ENCODE measurements around the gene TRIP4.
A peak's percentile ranks its signal among the peaks of the same experiment; 100 is the strongest.
"Not testable (repeated sequence)": the region's sequence is repeated elsewhere in the genome, so short reads cannot be mapped to it uniquely, and the experiment has no call there.

Gene TRIP4

DNA sequence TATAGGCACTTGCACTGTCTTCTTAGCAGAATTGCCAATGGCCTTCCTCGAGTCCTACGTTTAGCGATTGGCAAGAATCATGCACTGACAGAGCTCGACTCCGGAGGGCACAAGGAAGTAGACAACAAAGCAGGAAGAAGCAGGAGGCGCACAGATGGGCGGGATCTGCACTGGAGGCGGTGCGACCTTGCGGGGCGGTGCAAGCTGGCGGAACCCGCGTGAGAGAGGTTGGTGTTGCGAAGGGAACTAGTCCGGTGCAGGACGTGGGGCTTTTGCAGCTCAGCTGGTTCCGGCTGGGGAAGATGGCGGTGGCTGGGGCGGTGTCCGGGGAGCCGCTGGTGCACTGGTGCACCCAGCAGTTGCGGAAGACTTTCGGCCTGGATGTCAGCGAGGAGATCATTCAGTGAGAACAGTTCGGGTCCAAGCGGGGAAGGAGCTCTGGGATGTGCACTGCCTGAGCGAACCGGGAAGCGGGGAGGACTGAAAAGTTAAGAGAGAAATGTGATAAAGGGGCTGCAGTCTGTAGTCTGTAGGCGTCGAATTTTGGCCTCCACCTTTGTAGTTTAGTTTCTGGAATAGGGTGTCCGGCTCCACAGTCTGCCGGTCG is at the start of gene TRIP4:
Gene TRIP4, plus strand, starts transcription at position 275 of the 607 bp plus-strand sequence. Its CDS starts 28 bp downstream, at position 303.
- H3K27me3 ChIP-seq (ENCODE audit: control insufficient read depth, insufficient read depth, low read length) = no peaks in the 10 kb centered on the region
- peak within 1 kb of the TSS; percentile 81 for H3K9ac ChIP-seq (ENCODE audit: low read length)
- no peaks in the 10 kb centered on the region for H3K36me3 ChIP-seq (ENCODE audit: control insufficient read depth, insufficient read depth, low read length)

DNA sequence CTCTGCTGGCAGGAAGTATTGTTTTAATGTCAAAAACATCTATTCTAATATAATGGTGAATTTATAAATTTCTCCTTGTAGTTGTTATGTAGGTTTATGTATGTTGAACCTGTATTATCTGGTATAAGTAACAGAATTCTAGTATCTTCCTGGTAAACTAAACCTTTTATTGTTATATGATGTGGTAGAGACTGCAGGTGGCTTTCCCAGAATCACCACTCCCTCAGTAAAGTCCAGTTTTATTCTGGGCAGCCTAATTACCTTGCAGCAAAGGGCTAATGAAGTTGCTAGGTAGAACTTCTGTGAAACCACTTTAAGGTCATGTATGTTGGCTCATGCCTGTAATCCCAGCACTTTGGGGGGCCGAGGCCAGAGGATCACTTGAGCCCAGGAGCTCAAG is 47.3 kb upstream of the TRIP4 start:
- H3K4me3 ChIP-seq (ENCODE audit: low read length) = no peak overlapping the region
- H3K36me3 ChIP-seq (ENCODE audit: control insufficient read depth, insufficient read depth, low read length) = no peaks in the 10 kb centered on the region
- no peak overlapping the region for H3K27ac ChIP-seq (ENCODE audit: low read depth, low read length)
- H3K4me1 ChIP-seq (ENCODE audit: control insufficient read depth, insufficient read depth, low read length) = no peaks in the 10 kb centered on the region
- H3K9ac ChIP-seq (ENCODE audit: low read length) = no peak overlapping the region
- H3K27me3 ChIP-seq (ENCODE audit: control insufficient read depth, insufficient read depth, low read length) = no peaks in the 10 kb centered on the region

More for the DNA sequence above, at the start of gene TRIP4:
- H3K27ac ChIP-seq (ENCODE audit: low read depth, low read length) = peak within 1 kb of the TSS; percentile 73
- peak within 1 kb of the TSS; percentile 97 for H3K4me3 ChIP-seq (ENCODE audit: low read length)
- peaks cover 4% of the 10 kb centered on the region for H3K4me1 ChIP-seq (ENCODE audit: control insufficient read depth, insufficient read depth, low read length)

DNA sequence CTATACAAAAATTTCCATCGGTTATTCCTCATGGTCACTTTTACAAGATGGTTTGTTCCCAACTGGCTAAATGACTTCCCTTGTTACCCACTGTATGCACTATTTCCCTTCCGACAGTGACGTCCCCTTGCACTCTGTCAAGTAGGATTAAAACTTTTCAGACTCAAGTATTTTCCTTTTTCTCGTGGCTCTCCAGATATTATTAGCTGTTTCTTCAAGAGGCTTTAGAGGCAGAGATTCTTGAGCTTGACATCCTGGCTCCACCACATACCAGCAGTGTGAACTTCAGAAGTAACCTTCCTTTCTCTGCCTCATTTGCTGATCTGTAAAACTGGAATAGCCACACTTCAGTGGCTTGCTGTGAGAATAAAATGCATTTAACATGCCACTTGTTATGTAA is 45.7 kb upstream of the TRIP4 start:
- Histone ChIP-seq H3K36me3 (ENCODE audit: control insufficient read depth, insufficient read depth, low read length) (no peaks in the 10 kb centered on the region), H3K4me1 (ENCODE audit: control insufficient read depth, insufficient read depth, low read length) (no peaks in the 10 kb centered on the region), H3K27me3 (ENCODE audit: control insufficient read depth, insufficient read depth, low read length) (no peaks in the 10 kb centered on the region), H3K4me3 (ENCODE audit: low read length) (no peak overlapping the region), H3K9ac (ENCODE audit: low read length) (no peak overlapping the region), H3K27ac (ENCODE audit: low read depth, low read length) (no peak overlapping the region)

DNA sequence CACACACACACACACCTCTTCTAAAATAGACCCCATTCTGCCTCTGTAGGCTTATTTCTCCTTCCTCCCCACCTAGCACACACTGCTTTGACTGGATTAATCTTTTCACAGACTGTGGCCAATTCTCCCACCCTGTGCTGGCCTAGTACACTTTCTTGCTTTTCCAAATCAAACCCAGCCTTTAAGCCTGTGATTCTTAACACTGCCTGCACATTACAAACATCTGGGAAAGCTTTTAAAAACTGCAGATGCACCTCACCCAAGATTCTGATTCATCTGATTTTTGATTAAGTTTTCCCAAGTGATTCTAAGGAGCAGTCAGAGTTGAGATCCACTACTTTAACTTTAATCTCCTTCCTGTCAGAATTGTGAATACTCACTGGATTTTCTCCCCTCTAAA is 44.4 kb upstream of the TRIP4 start:
- H3K27me3 ChIP-seq (ENCODE audit: control insufficient read depth, insufficient read depth, low read length) = no peaks in the 10 kb centered on the region

DNA sequence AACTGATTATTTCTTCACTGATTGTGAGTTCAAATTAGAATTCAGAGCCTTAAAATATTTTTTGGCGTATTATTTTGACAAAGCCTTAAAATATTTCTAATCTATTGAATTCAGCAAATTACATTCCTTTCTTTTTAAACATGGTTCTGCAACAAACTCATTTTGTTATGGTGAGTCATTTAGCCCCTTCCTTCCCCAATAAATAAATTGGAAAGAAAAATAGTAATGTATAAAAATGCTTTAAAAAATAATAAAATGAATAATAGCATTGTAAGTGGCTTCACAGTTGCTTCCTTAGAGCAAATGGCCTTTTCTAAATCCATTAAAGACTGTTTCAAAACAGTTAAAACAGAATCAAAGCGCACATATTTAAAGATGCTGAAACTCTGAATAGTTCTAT is 43.8 kb upstream of the TRIP4 start:
- Histone ChIP-seq H3K9ac (ENCODE audit: low read length) (no peak overlapping the region), H3K27me3 (ENCODE audit: control insufficient read depth, insufficient read depth, low read length) (no peaks in the 10 kb centered on the region), H3K36me3 (ENCODE audit: control insufficient read depth, insufficient read depth, low read length) (no peaks in the 10 kb centered on the region), H3K27ac (ENCODE audit: low read depth, low read length) (no peak overlapping the region), H3K4me3 (ENCODE audit: low read length) (no peak overlapping the region), H3K4me1 (ENCODE audit: control insufficient read depth, insufficient read depth, low read length) (no peaks in the 10 kb centered on the region)

More for the DNA sequence above, 44.4 kb upstream of the TRIP4 start:
- H3K36me3 ChIP-seq (ENCODE audit: control insufficient read depth, insufficient read depth, low read length) = no peaks in the 10 kb centered on the region
- no peak overlapping the region for H3K9ac ChIP-seq (ENCODE audit: low read length)
- no peak overlapping the region for H3K27ac ChIP-seq (ENCODE audit: low read depth, low read length)
- H3K4me1 ChIP-seq (ENCODE audit: control insufficient read depth, insufficient read depth, low read length) = no peaks in the 10 kb centered on the region
- H3K4me3 ChIP-seq (ENCODE audit: low read length) = no peak overlapping the region

DNA sequence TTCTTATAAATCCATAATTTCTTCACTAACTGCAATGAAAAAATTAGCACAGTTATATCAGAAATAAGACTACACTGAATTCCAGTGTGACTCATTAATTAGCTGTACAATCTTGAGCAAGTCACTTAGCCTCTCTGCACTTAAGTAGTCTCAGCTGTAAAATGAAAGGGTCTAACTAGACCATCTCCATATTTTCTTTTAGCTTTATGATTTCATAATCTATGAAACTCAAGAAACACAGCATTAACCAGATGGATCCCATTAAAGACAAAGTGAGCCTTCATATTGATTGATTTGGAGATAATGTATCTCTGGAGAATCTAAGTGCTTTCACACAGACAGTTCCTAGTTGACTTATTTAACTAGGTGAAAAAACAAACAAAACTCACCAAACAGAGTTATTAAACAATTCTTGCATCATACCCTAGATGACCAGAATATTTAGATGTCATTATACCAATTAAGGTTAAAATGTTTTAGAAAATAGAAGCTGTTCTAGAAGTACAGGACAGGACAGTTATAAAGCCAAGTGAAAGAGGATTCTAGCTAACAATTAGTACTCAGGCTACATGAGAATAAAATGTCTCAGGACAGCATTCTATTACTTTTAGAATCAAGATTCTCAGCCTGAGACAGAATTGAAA is 42.9 kb upstream of the TRIP4 start:
- Histone ChIP-seq H3K27ac (ENCODE audit: low read depth, low read length) (no peak overlapping the region), H3K27me3 (ENCODE audit: control insufficient read depth, insufficient read depth, low read length) (no peaks in the 10 kb centered on the region), H3K9ac (ENCODE audit: low read length) (no peak overlapping the region)

DNA sequence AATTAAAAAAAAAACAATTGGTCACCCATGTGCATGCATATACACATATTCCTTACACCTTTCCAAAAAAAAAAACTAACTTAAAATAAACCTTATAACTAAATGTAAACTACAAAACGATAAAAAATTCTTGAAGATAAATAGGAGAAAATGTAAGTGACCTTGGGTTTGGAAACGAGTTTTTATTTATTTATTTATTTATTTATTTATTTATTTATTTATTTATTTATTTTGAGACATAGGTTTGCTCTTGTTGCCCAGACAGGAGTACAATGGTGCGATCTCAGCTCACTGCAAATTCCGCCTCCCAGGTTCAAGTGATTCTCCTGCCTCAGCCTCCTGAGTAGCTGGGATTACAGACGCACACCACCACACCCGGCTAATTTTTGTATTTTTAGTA is 41.4 kb upstream of the TRIP4 start:
- H3K27me3 ChIP-seq (ENCODE audit: control insufficient read depth, insufficient read depth, low read length); H3K36me3 ChIP-seq (ENCODE audit: control insufficient read depth, insufficient read depth, low read length); H3K9ac ChIP-seq (ENCODE audit: low read length); H3K4me3 ChIP-seq (ENCODE audit: low read length); H3K4me1 ChIP-seq (ENCODE audit: control insufficient read depth, insufficient read depth, low read length); H3K27ac ChIP-seq (ENCODE audit: low read depth, low read length): not testable (repeated sequence)

More for the DNA sequence above, 42.9 kb upstream of the TRIP4 start:
- Histone ChIP-seq H3K4me1 (ENCODE audit: control insufficient read depth, insufficient read depth, low read length) (no peaks in the 10 kb centered on the region), H3K4me3 (ENCODE audit: low read length) (no peak overlapping the region), H3K36me3 (ENCODE audit: control insufficient read depth, insufficient read depth, low read length) (no peaks in the 10 kb centered on the region)

DNA sequence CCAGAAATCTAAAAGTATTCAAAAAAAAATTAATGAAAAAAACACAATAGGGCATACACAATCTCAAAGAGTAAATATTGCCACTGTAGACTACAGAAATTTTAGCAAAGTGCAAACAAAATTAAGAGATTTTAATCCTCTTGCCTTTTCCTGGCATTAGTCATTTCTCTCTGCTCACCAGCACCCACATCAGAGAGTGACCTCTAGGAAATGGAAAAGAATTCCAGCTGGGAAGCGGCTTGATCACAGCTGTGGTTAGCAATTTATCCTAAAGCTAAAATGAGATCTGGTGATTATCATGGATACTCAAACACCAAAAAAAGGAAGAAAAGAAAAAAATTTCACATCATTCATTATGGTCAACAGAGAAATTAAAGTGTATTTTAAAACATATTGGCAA is 39.2 kb upstream of the TRIP4 start:
- Histone ChIP-seq H3K36me3 (ENCODE audit: control insufficient read depth, insufficient read depth, low read length) (no peaks in the 10 kb centered on the region), H3K27me3 (ENCODE audit: control insufficient read depth, insufficient read depth, low read length) (no peaks in the 10 kb centered on the region), H3K4me3 (ENCODE audit: low read length) (no peak overlapping the region), H3K4me1 (ENCODE audit: control insufficient read depth, insufficient read depth, low read length) (no peaks in the 10 kb centered on the region), H3K9ac (ENCODE audit: low read length) (no peak overlapping the region), H3K27ac (ENCODE audit: low read depth, low read length) (no peak overlapping the region)

DNA sequence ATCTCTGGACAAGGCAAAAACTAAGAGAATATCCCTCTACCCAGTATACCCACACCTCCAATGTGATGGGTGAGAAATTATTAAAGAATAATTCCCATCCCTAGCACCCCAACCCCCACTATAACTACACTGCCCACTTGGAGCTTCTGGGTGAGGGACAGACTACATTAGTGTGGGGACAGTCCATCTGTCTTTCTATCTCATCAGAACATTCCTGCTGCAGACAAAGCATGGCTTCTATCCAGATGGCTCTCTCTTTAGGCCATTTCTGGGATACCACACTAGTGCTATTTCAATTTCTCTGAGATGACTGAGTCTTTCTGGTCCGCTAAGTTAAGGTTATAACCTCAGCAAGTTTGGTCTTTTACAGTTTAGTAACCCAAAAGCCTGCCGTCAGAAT is 38.3 kb upstream of the TRIP4 start:
- Histone ChIP-seq H3K27ac (ENCODE audit: low read depth, low read length) (no peak overlapping the region), H3K27me3 (ENCODE audit: control insufficient read depth, insufficient read depth, low read length) (no peaks in the 10 kb centered on the region), H3K9ac (ENCODE audit: low read length) (no peak overlapping the region), H3K4me3 (ENCODE audit: low read length) (no peak overlapping the region), H3K36me3 (ENCODE audit: control insufficient read depth, insufficient read depth, low read length) (no peaks in the 10 kb centered on the region), H3K4me1 (ENCODE audit: control insufficient read depth, insufficient read depth, low read length) (peaks cover under 1% of the 10 kb centered on the region)

DNA sequence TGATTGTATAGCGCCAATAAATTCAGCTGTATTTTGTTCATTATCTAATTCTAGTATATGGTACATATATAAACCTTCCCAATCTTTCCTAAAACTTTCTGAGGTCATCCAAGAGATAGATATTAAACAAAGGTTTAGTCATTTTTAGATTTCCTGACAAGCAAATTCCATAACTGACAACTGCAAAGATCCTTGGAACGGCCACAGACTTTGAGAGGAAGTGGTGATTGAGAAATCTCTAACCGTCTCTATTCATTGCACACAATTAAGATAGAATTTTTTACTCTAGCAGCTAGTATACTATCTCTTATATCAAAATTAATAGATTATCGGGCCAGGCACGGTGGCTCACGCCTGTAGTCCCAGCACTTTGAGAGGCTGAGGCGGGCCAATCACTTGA is 36.4 kb upstream of the TRIP4 start:
- H3K9ac ChIP-seq (ENCODE audit: low read length) = no peak overlapping the region
- peaks cover 8% of the 10 kb centered on the region for H3K4me1 ChIP-seq (ENCODE audit: control insufficient read depth, insufficient read depth, low read length)
- H3K36me3 ChIP-seq (ENCODE audit: control insufficient read depth, insufficient read depth, low read length) = no peaks in the 10 kb centered on the region
- H3K27ac ChIP-seq (ENCODE audit: low read depth, low read length) = no peak overlapping the region
- H3K4me3 ChIP-seq (ENCODE audit: low read length) = no peak overlapping the region
- H3K27me3 ChIP-seq (ENCODE audit: control insufficient read depth, insufficient read depth, low read length) = no peaks in the 10 kb centered on the region

DNA sequence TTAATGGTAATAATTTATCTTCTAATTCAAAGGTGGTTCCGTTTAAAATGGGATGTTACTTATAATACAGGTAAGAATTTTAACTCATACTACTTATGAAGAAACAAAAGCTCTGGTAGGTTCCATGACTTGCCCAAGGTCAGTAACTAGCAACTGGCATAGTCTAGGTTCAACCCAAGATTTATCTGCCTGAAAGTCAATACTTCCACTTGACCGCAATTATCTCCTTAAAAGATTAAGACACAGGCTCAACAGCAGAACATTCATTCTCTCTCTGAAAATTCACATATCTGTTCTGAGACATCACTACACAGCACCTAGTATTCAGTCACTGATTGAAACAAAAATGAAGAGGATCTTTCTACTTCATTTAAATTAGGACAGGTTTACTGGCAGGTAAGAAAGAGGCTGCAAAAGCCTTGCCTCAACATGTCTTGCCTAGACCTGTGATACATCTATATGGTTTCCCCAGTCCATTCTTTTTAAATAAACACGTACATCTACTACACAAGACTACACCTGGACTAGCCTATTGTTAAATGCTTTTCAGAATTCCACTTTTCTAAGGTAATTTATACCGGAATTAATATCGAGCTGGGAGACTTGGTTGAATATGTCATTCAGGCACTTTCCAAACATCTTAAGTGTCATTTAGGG is 32.8 kb upstream of the TRIP4 start:
- H3K4me3 ChIP-seq (ENCODE audit: low read length) = peak overlapping the region; percentile 89
- H3K27me3 ChIP-seq (ENCODE audit: control insufficient read depth, insufficient read depth, low read length) = no peaks in the 10 kb centered on the region
- H3K27ac ChIP-seq (ENCODE audit: low read depth, low read length) = no peak overlapping the region
- H3K4me1 ChIP-seq (ENCODE audit: control insufficient read depth, insufficient read depth, low read length) = peaks cover 11% of the 10 kb centered on the region
- no peak overlapping the region for H3K9ac ChIP-seq (ENCODE audit: low read length)
- H3K36me3 ChIP-seq (ENCODE audit: control insufficient read depth, insufficient read depth, low read length) = no peaks in the 10 kb centered on the region

DNA sequence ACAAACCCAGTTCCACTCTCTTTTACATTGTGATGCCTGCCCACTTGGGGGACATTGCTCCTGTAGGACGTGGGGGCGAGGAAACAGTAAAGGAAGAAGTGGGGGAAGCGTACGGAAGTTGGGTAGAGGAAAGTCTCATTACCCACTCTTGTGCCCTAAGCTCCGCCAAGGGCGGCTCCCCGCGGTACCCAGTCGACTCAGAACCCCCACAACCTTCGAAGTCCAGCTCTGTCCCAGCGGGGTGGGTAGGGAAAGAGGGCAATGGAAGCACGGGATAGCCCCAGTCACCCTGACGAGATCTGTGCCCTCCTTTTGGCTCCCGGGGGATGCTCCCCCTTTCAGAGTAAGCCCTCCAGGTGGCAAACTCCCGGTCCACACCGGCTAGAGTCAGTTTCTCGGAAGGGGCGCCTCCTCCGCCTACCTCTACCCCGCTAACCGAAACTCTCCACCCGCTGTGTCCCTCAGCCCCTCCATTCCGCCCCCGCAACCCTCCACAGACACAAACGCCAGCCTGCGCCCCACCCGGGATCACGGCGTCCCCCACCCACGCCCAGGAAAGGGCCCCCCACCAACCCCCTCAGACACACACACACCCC is 32.2 kb upstream of the TRIP4 start:
- H3K36me3 ChIP-seq (ENCODE audit: control insufficient read depth, insufficient read depth, low read length) = no peaks in the 10 kb centered on the region
- peak overlapping the region; percentile 89 for H3K4me3 ChIP-seq (ENCODE audit: low read length)
- H3K27me3 ChIP-seq (ENCODE audit: control insufficient read depth, insufficient read depth, low read length) = no peaks in the 10 kb centered on the region
- H3K4me1 ChIP-seq (ENCODE audit: control insufficient read depth, insufficient read depth, low read length) = peaks cover 11% of the 10 kb centered on the region
- peak overlapping the region; percentile 2 for H3K9ac ChIP-seq (ENCODE audit: low read length)
- H3K27ac ChIP-seq (ENCODE audit: low read depth, low read length) = peak overlapping the region; percentile 64
